ENCODE measurements around the gene MOGAT3. TPM values are rescaled to one million over a fixed set of nuclear protein-coding genes. Genes with fewer than 3 reads are reported as not detected.
"Not testable (repeated sequence)": the region's sequence is repeated elsewhere in the genome, so short reads cannot be mapped to it uniquely, and the experiment has no call there.

MOGAT3 gene
- polyA plus RNA-seq, 10 donors: 0.16 to 0.25 TPM; not detected in 8

GRCh38 chr7:101203740-101204738 is 3.2 kb upstream of the MOGAT3 start:
- not testable (repeated sequence) for DNase-seq

GRCh38 chr7:101202603-101202918 is 1.7 kb upstream of the MOGAT3 start:
- no peak for DNase-seq

GRCh38 chr7:101201695-101202602 is 1.1 kb upstream of the MOGAT3 start:
- DNase-seq: no peak

- DNase-seq: no peak
Observed at GRCh38 chr7:101200504-101200861, 353 bp downstream of the MOGAT3 start.

- not testable (repeated sequence) for DNase-seq
Observed at GRCh38 chr7:101199522-101199921, 1.3 kb downstream of the MOGAT3 start.

- no peak for DNase-seq
Observed at GRCh38 chr7:101198476-101198875, 2.4 kb downstream of the MOGAT3 start.

GRCh38 chr7:101197991-101198390 is 2.8 kb downstream of the MOGAT3 start:
- DNase-seq: no peak

GRCh38 chr7:101195884-101196283 is 5.0 kb downstream of the MOGAT3 start:
- no peak for DNase-seq

- no peak for DNase-seq
Observed at GRCh38 chr7:101189109-101189508, 11.7 kb downstream of the MOGAT3 start.

GRCh38 chr7:101186844-101187428 is 13.9 kb downstream of the MOGAT3 start:
- DNase-seq: no peak

GRCh38 chr7:101186194-101186593 is 14.6 kb downstream of the MOGAT3 start:
- DNase-seq: no peak

- no peak for DNase-seq
Observed at GRCh38 chr7:101185258-101185839, 15.5 kb downstream of the MOGAT3 start.

- no peak for DNase-seq
Observed at GRCh38 chr7:101180130-101180755, 20.6 kb downstream of the MOGAT3 start, which contains the start of gene NAT16. TSS of gene NAT16 (minus strand) at chr7:101180293. CDS start at chr7:101174807, 5,486 bp downstream.

GRCh38 chr7:101179713-101180112 is 21.1 kb downstream of the MOGAT3 start:
- DNase-seq: no peak

- DNase-seq: no peak
Observed at GRCh38 chr7:101179117-101179516, 21.7 kb downstream of the MOGAT3 start.

GRCh38 chr7:101177644-101178043 is 23.2 kb downstream of the MOGAT3 start:
- DNase-seq: no peak

- no peak for DNase-seq
Observed at GRCh38 chr7:101175664-101176063, 25.2 kb downstream of the MOGAT3 start.

GRCh38 chr7:101174322-101174854 is 26.4 kb downstream of the MOGAT3 start:
- DNase-seq: no peak

- DNase-seq: no peak
Observed at GRCh38 chr7:101173752-101174244, 27.0 kb downstream of the MOGAT3 start.

- peak; percentile 32 to 55 (median 54) for DNase-seq
Observed at GRCh38 chr7:101172854-101173751, 27.7 kb downstream of the MOGAT3 start.
